H1 (cell line): ENCODE data around the gene CHMP4B. TPM values are rescaled to one million over a fixed set of nuclear protein-coding genes. Genes with fewer than 3 reads are reported as not detected.

ENCODE experiments used
- CTCF ChIA-PET: fragments of 300-600 bp; sonication (Branson Sonifier 250); formaldehyde crosslinking; loops from one replicate; lab custom pipeline; 2021; ENCODE audit not compliant: partially characterized antibody; lab: Charles Lee
- POLR2A ChIA-PET: fragments of 300-600 bp; sonication (Branson Sonifier 250); formaldehyde crosslinking; loops from one replicate; lab custom pipeline; 2021; ENCODE audit warnings: inconsistent platforms; ENCODE audit not compliant: partially characterized antibody; lab: Charles Lee
- DNase-seq, 2 experiments: peaks; one replicate each; pipeline versions ENCODE4 v3.0.0 to v3.0.0-alpha.2; 2010 to 2022; ENCODE audit warnings: low spot score in 2 of 2, low read depth in 1 of 2, mixed read lengths in 1 of 2
- FAIRE-seq: peaks from 2 replicates; lab custom pipeline; 2011; peaks lifted over from hg19 to GRCh38; lab: Jason Lieb, UNC
- H2AFZ ChIP-seq: 2 replicates; pipeline ENCODE4 v1.8.1; 2012; ENCODE audit warnings: low read length, inconsistent platforms
- H2AK5ac ChIP-seq: 2 replicates; pipeline ENCODE4 v1.6.1; 2013; ENCODE audit warnings: low read depth, low read length
- H2BK120ac ChIP-seq: replicated peaks from 2 replicates; pipeline ENCODE3; 2013; ENCODE audit warnings: low read depth, low read length, inconsistent platforms
- H2BK12ac ChIP-seq: 2 replicates; pipeline ENCODE4 v1.6.1; 2013; ENCODE audit warnings: low read depth, low read length
- H2BK15ac ChIP-seq: 2 replicates; pipeline ENCODE4 v1.6.1; 2013; ENCODE audit warnings: low read length
- H2BK20ac ChIP-seq: 2 replicates; pipeline ENCODE4 v1.6.1; 2013; ENCODE audit warnings: low read length
- H2BK5ac ChIP-seq: 2 replicates; pipeline ENCODE4 v1.6.1; 2013; ENCODE audit warnings: low read depth, low read length
- H3K14ac ChIP-seq: 2 replicates; pipeline ENCODE4 v1.6.1; 2013; ENCODE audit warnings: inconsistent platforms; ENCODE audit not compliant: insufficient read length
- H3K18ac ChIP-seq: 2 replicates; pipeline ENCODE4 v1.6.1; 2013; ENCODE audit warnings: low read length; ENCODE audit errors: extremely low read depth
- H3K23ac ChIP-seq: 2 replicates; pipeline ENCODE4 v1.6.1; 2013; ENCODE audit warnings: inconsistent platforms; ENCODE audit not compliant: insufficient read length
- H3K23me2 ChIP-seq: 2 replicates; pipeline ENCODE4 v1.6.1; 2013; ENCODE audit warnings: low read depth, low read length
- H3K27ac ChIP-seq: 2 replicates; pipeline ENCODE4 v1.6.1; 2011; ENCODE audit warnings: low read depth, low read length, inconsistent platforms
- H3K27me3 ChIP-seq, 4 experiments: replicated peaks in 1 of 4; 1 replicate in 1 of 4; 2 replicates in 3 of 4; pipeline versions ENCODE4 v1.6.1 to v1.8.1; 2011 to 2013; ENCODE audit warnings: low read length in 3 of 4, mild to moderate bottlenecking in 3 of 4, inconsistent platforms in 2 of 4, mixed read lengths in 2 of 4, moderate library complexity in 1 of 4; ENCODE audit not compliant: control insufficient read depth in 3 of 4, insufficient read depth in 3 of 4; ENCODE audit errors: extremely low read depth in 1 of 4
- H3K36me3 ChIP-seq, 4 experiments: 2 replicates each; pipeline versions ENCODE4 v1.6.1 to v1.8.1; 2011 to 2013; ENCODE audit warnings: mild to moderate bottlenecking in 4 of 4, low read length in 3 of 4, moderate library complexity in 2 of 4, control low read depth in 1 of 4, inconsistent platforms in 1 of 4; ENCODE audit not compliant: insufficient read depth in 4 of 4, control insufficient read depth in 2 of 4
- H3K4ac ChIP-seq: replicated peaks from 2 replicates; pipeline ENCODE3; 2013; ENCODE audit warnings: low read length, low read depth, mixed read lengths, inconsistent platforms; ENCODE audit not compliant: insufficient read length
- H3K4me1 ChIP-seq, 4 experiments: replicated peaks in 1 of 4; 1 replicate in 1 of 4; 2 replicates in 3 of 4; pipeline versions ENCODE4 v1.6.1 to v1.8.1; 2011 to 2013; ENCODE audit warnings: low read length in 3 of 4, inconsistent platforms in 2 of 4, mixed read lengths in 1 of 4; ENCODE audit not compliant: insufficient read depth in 4 of 4, control insufficient read depth in 3 of 4
- H3K4me2 ChIP-seq, 2 experiments: 2 replicates each; pipeline versions ENCODE4 v1.6.1 to v1.8.1; 2011 to 2013; ENCODE audit warnings: low read depth in 2 of 2, low read length in 2 of 2, control low read depth in 1 of 2, inconsistent platforms in 1 of 2, mild to moderate bottlenecking in 1 of 2; ENCODE audit not compliant: insufficient read depth in 1 of 2
- H3K4me3 ChIP-seq, 4 experiments: fragments of 200-600, 300-600 bp in 1 of 4; sonication (generic), shearing (Covaris generic), sonication (Bioruptor Twin) in 1 of 4; 2 replicates each; pipeline versions ENCODE4 v1.5.1 to v1.8.1; 2011 to 2016; ENCODE audit warnings: low read length in 4 of 4, low read depth in 3 of 4, control low read depth in 2 of 4, inconsistent platforms in 2 of 4, mild to moderate bottlenecking in 2 of 4, mixed read lengths in 1 of 4, moderate library complexity in 1 of 4; ENCODE audit not compliant: insufficient read depth in 2 of 4; ENCODE audit errors: extremely low read depth in 1 of 4
- H3K56ac ChIP-seq: replicated peaks from 2 replicates; pipeline ENCODE3; 2013; ENCODE audit warnings: low read depth, mild to moderate bottlenecking, mixed read lengths, low read length, inconsistent platforms; ENCODE audit not compliant: insufficient read length
- H3K79me1 ChIP-seq: 2 replicates; pipeline ENCODE4 v1.6.1; 2013; ENCODE audit warnings: low read depth, low read length, control low read depth
- H3K79me2 ChIP-seq, 2 experiments: 2 replicates each; pipeline versions ENCODE4 v1.6.1 to v1.8.1; 2012 to 2013; ENCODE audit warnings: low read length in 2 of 2, mild to moderate bottlenecking in 2 of 2, inconsistent platforms in 1 of 2; ENCODE audit not compliant: insufficient read depth in 2 of 2, control insufficient read depth in 1 of 2
- H3K9ac ChIP-seq, 4 experiments: replicated peaks in 1 of 4; 1 replicate in 1 of 4; 2 replicates in 3 of 4; pipeline versions ENCODE4 v1.6.1 to v1.8.1; 2011 to 2013; ENCODE audit warnings: low read depth in 3 of 4, low read length in 3 of 4, control low read depth in 2 of 4, mild to moderate bottlenecking in 2 of 4, moderate library complexity in 2 of 4, inconsistent platforms in 1 of 4; ENCODE audit errors: extremely low read depth in 1 of 4
- H3K9me3 ChIP-seq, 2 experiments: 2 replicates each; pipeline versions ENCODE4 v1.6.1 to v1.8.1; 2012 to 2013; ENCODE audit warnings: mild to moderate bottlenecking in 2 of 2, moderate library complexity in 2 of 2, control low read depth in 1 of 2, inconsistent platforms in 1 of 2, low read depth in 1 of 2, low read length in 1 of 2, mixed read lengths in 1 of 2; ENCODE audit not compliant: insufficient read depth in 2 of 2
- H4K20me1 ChIP-seq, 2 experiments: replicated peaks in 1 of 2; 2 replicates each; pipeline versions ENCODE3 to v1.8.1; 2011 to 2013; ENCODE audit warnings: inconsistent platforms in 2 of 2, low read length in 2 of 2, mild to moderate bottlenecking in 1 of 2; ENCODE audit not compliant: insufficient read depth in 2 of 2, control insufficient read depth in 1 of 2
- H4K5ac ChIP-seq: 2 replicates; pipeline ENCODE4 v1.6.1; 2013; ENCODE audit warnings: low read length, low read depth, mixed read lengths, inconsistent platforms; ENCODE audit not compliant: insufficient read length
- H4K8ac ChIP-seq: 2 replicates; pipeline ENCODE4 v1.8.0; 2013; ENCODE audit warnings: mild to moderate bottlenecking, moderate library complexity, low read length, inconsistent platforms; ENCODE audit not compliant: insufficient read depth; ENCODE audit errors: extremely low read depth
- H4K91ac ChIP-seq: replicated peaks from 2 replicates; pipeline ENCODE3; 2013; ENCODE audit warnings: low read length, mixed read lengths, inconsistent platforms; ENCODE audit not compliant: insufficient read length
- ASH2L ChIP-seq: fragments of 200-600, 300-600 bp; sonication (generic); IDR thresholded peaks from one replicate; pipeline ENCODE4 v1.7.1; 2017; ENCODE audit warnings: low read length
- HDAC6 ChIP-seq: IDR thresholded peaks from one replicate; pipeline ENCODE4 v1.7.1; 2012; ENCODE audit warnings: low read depth, mild to moderate bottlenecking, inconsistent platforms, low read length, moderate library complexity
- RAD21 ChIP-seq, 2 experiments: IDR thresholded peaks in 1 of 2; conservative IDR thresholded peaks in 1 of 2; 2 replicates each; pipeline ENCODE4 v1.6.1; 2011; ENCODE audit warnings: low read depth in 2 of 2, low read length in 2 of 2, improper control_type of control experiment in 1 of 2, inconsistent platforms in 1 of 2, mild to moderate bottlenecking in 1 of 2, moderate library complexity in 1 of 2
- SIN3A ChIP-seq, 2 experiments: IDR thresholded peaks in 1 of 2; conservative IDR thresholded peaks in 1 of 2; 2 replicates each; pipeline ENCODE4 v1.6.1; 2011 to 2012; ENCODE audit warnings: low read length in 2 of 2, improper control_type of control experiment in 1 of 2, low read depth in 1 of 2, mild to moderate bottlenecking in 1 of 2
- SIRT6 ChIP-seq: IDR thresholded peaks from one replicate; pipeline ENCODE4 v1.7.1; 2012; ENCODE audit warnings: low read length, inconsistent platforms
- TAF1 ChIP-seq: IDR thresholded peaks from 2 replicates; pipeline ENCODE4 v1.6.1; 2011; ENCODE audit warnings: mild to moderate bottlenecking, low read depth, low read length
- TCF12 ChIP-seq: IDR thresholded peaks from 2 replicates; pipeline ENCODE4 v1.6.1; 2011; ENCODE audit warnings: low read depth, mild to moderate bottlenecking, low read length
- whole genome bisulfite sequencing, 2 experiments: shearing (Covaris generic) in 1 of 2; methylation state at CpG; one replicate each; pipeline versions ENCODE4 v1.1.6 to v1.1.7; 2013 to 2015; ENCODE audit warnings: low lambda C conversion rate in 2 of 2, mixed read lengths in 2 of 2, inconsistent platforms in 1 of 2, low coverage in 1 of 2, missing lambda C conversion rate in 1 of 2; ENCODE audit not compliant: insufficient replicate concordance in 2 of 2, insufficient coverage in 1 of 2, insufficient read length in 1 of 2; ENCODE audit errors: extremely low coverage in 1 of 2, missing lambda C conversion rate in 1 of 2; 5-methylcytosine and 5-hydroxymethylcytosine counted together
- polyA plus RNA-seq, 7 experiments: library from polyadenylated mRNA; depleted of rRNA in 3 of 7; stranded (reverse) in 5 of 7; unstranded in 2 of 7; fragments of >200 nt in 5 of 7; fragments of 200-250 nt in 2 of 7; gene quantifications; 1 replicate in 5 of 7; 2 replicates in 1 of 7; 4 replicates in 1 of 7; pipeline versions ENCODE4 v1.2.1 to v1.2.3, GENCODE V29; 2011 to 2013; ENCODE audit warnings: missing spikeins in 2 of 7, mixed read lengths in 2 of 7
- total RNA-seq: library from RNA; stranded (reverse); fragmentation: NEBNext Ultra II Directional; extraction: Animal tissue kit (Norgen Biotek cat#: 25700); gene quantifications from 2 replicates; pipeline ENCODE4 v1.2.1, GENCODE V29; 2021
- TF ChIP-seq, protein P1 (sequence below): IDR thresholded peaks from 2 replicates; pipeline ENCODE4 v1.6.1; 2012; ENCODE audit warnings: low read length, inconsistent platforms

Gene CHMP4B
- total and polyA plus RNA-seq, 2 of the 8 experiments (the other 6 are each of a cell fraction or from before 2014, with no cell fraction given) = 38.6 to 66.3 TPM

DNA sequence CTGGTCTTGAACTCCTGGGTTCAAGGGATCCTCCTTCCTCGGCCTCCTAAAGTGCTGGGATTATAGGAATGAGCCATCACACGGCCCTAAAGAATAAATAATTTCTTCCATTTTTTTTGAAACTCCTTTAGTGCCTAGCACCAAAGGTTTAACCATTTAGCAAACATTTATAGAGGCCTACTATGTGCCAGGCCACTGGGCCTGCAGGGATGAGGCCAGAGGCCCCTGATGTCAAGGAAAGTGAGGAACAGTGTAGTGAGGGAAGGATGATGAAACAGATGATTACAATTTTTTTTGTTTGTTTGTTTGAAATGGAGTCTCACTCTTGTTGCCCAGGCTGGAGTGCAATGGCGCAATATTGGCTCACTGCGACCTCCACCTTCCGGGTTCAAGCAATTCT is 45.6 kb upstream of the CHMP4B start:
- no peaks in the 10 kb centered on the region for H3K79me1 ChIP-seq
- H4K8ac ChIP-seq = no peak overlapping the region
- H2BK20ac ChIP-seq = no peak overlapping the region
- H3K9ac ChIP-seq = no peak overlapping the region
- no peak overlapping the region for H2BK15ac ChIP-seq
- WGBS, 2 experiments = 98% methylated on average over 5 of the region's 5 CpGs; no CpG with 5 or more reads in 1 of the 2 experiments
- H3K27me3 ChIP-seq = no peaks in the 10 kb centered on the region
- no peak overlapping the region for H4K5ac ChIP-seq
- H2AFZ ChIP-seq = no peak overlapping the region
- H2AK5ac ChIP-seq = no peak overlapping the region
- H3K23me2 ChIP-seq = no peaks in the 10 kb centered on the region
- no peak overlapping the region for H4K91ac ChIP-seq
- no peak overlapping the region for H3K14ac ChIP-seq
- H3K79me2 ChIP-seq = no peaks in the 10 kb centered on the region
- DNase-seq (no peak), FAIRE-seq (no peak)
- H3K56ac ChIP-seq = no peak overlapping the region
- H3K27ac ChIP-seq = no peak overlapping the region
- CTCF ChIA-PET = no interaction called here
- H4K20me1 ChIP-seq = peaks cover 0 to 2% of the 10 kb centered on the region in 2 experiments
- no peak overlapping the region for H2BK120ac ChIP-seq
- POLR2A ChIA-PET = interaction anchor here (1.0 kb wide), 1 partner anchor 8 kb away, joined by 3 read pairs; no protein-coding TSS in a partner anchor
- no peaks in the 10 kb centered on the region; a peak in 2 of 8 replicates for H3K36me3 ChIP-seq
- no peak overlapping the region for H3K4ac ChIP-seq
- H3K4me2 ChIP-seq = no peak overlapping the region
- no peaks in the 10 kb centered on the region for H3K4me1 ChIP-seq
- H3K9me3 ChIP-seq = no peaks in the 10 kb centered on the region
- no peak overlapping the region for H2BK5ac ChIP-seq
- H2BK12ac ChIP-seq = no peak overlapping the region
- no peak overlapping the region for H3K4me3 ChIP-seq
- no peak overlapping the region for H3K23ac ChIP-seq
- H3K18ac ChIP-seq = no peak overlapping the region
- TF ChIP-seq SIN3A (conservative IDR thresholded peaks at IDR 0.05 in 1 of 2, IDR thresholded peaks at IDR 0.05 in 1 of 2; ENCODE audit: low read depth in 1 of 2, low read length in 2 of 2) (no peak), SIRT6 (no peak), RAD21 (IDR thresholded peaks at IDR 0.05 in 1 of 2, conservative IDR thresholded peaks at IDR 0.05 in 1 of 2; ENCODE audit: low read depth in 2 of 2, low read length in 2 of 2) (no peak), TAF1 (no peak), ASH2L (no peak), TCF12 (no peak), HDAC6 (no peak)
- TF ChIP-seq, protein P1, sequence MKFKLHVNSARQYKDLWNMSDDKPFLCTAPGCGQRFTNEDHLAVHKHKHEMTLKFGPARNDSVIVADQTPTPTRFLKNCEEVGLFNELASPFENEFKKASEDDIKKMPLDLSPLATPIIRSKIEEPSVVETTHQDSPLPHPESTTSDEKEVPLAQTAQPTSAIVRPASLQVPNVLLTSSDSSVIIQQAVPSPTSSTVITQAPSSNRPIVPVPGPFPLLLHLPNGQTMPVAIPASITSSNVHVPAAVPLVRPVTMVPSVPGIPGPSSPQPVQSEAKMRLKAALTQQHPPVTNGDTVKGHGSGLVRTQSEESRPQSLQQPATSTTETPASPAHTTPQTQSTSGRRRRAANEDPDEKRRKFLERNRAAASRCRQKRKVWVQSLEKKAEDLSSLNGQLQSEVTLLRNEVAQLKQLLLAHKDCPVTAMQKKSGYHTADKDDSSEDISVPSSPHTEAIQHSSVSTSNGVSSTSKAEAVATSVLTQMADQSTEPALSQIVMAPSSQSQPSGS = no peak
